Measurements from ENCODE around the gene ACAD8. TPM values are rescaled to one million over a fixed set of nuclear protein-coding genes. Genes with fewer than 3 reads are reported as not detected.

Gene ACAD8
- total and polyA plus RNA-seq, 10 of the 15 experiments (the other 5 are each of a cell fraction or from before 2014, with no cell fraction given) = 9.9 to 34.8 (median 22.2) TPM

- TF ChIP-seq ZBTB33 (IDR thresholded peaks at IDR 0.05) = no peak
Observed at GRCh38 chr11:134266841-134267251, 13.5 kb downstream of the ACAD8 start (continued).

GRCh38 chr11:134267461-134267860 is 14.1 kb downstream of the ACAD8 start:
- H3K27ac ChIP-seq (ENCODE audit: control insufficient read depth, insufficient read depth) = no peak overlapping the region
- no peak overlapping the region for H3K4me3 ChIP-seq
- ChIA-PET SMC1A (ENCODE audit: uncharacterized antibody, unreplicated experiment) (no interaction called here), RAD21 (ENCODE audit: unreplicated experiment) (no interaction called here), CTCF (no interaction called here), POLR2A (no interaction called here)
- H3K4me1 ChIP-seq (ENCODE audit: control insufficient read depth, insufficient read depth, low read length) = no peaks in the 10 kb centered on the region; the same call in 1 of the 2 replicates
- ATAC-seq = no peak
- WGBS (ENCODE audit: insufficient coverage, insufficient replicate concordance, low lambda C conversion rate, missing lambda C conversion rate) = 72% methylated on average over 5 of the region's 5 CpGs
- H3K27me3 ChIP-seq (replicated peaks in 1 of 2; ENCODE audit: control insufficient read depth in 2 of 2, insufficient read depth in 2 of 2, low read length in 1 of 2) = no peaks in the 10 kb centered on the region
- no peak overlapping the region for H3K9ac ChIP-seq (ENCODE audit: control insufficient read depth, insufficient read depth, low read length)
- 0 out of 4 replicates have a peak, but pooled peaks cover 0 to 3% of the 10 kb centered on the region in 2 experiments for H3K36me3 ChIP-seq (ENCODE audit: control insufficient read depth in 2 of 2, insufficient read depth in 2 of 2, low read length in 1 of 2)
- H3K4me2 ChIP-seq (ENCODE audit: control insufficient read depth, insufficient read depth) = no peak overlapping the region
- BruUV-seq (replicated peaks) = no TSS peak
- TF ChIP-seq POLR2AphosphoS2 (IDR thresholded peaks at IDR 0.05; ENCODE audit: low read depth, low read length) = no peak
- TF ChIP-seq SKIL (IDR thresholded peaks at IDR 0.05; ENCODE audit: low read depth, poor library complexity, severe bottlenecking) = no peak
- no peak for TF ChIP-seq ATF2 (IDR thresholded peaks at IDR 0.05; ENCODE audit: low read length)
- no peak for DNase-seq (ENCODE audit: low read depth, low spot score)
- no peaks in the 10 kb centered on the region for H3K79me2 ChIP-seq (ENCODE audit: control insufficient read depth, insufficient read depth, low read length)
- intact Hi-C loops (cut with micrococcal nuclease; ENCODE audit: unreplicated experiment) = no loop called here
- FAIRE-seq = no peak
- H3K9me3 ChIP-seq (replicated peaks; ENCODE audit: control insufficient read depth, insufficient read depth, low read length) = no peaks in the 10 kb centered on the region
- in situ Hi-C loops (cut with MboI) = no loop called here
- H4K20me1 ChIP-seq (ENCODE audit: control insufficient read depth, insufficient read depth) = no peaks in the 10 kb centered on the region
- H2AFZ ChIP-seq (ENCODE audit: control insufficient read depth, low read depth, low read length) = no peak overlapping the region

Measured in GM12878 (cell line).